Activated B cell treated with CpG ODN at 0.5 μM for 24 hours (primary cell): ENCODE measurements around the gene GABBR2. TPM values are rescaled to one million over a fixed set of nuclear protein-coding genes. Genes with fewer than 3 reads are reported as not detected.

Source experiments
- ATAC-seq: fragments of 200-7000 bp; cut with Tn5 transposase; one replicate; pipeline ENCODE4 v1.10.0; 2021; ENCODE audit warnings: low read depth, mild to moderate bottlenecking, moderate library complexity
- CTCF ChIA-PET: fragments of 350-600 bp; sonication (Branson Sonifier 250); formaldehyde crosslinking; loops from one replicate; lab custom pipeline; 2021; ENCODE audit warnings: antibody characterized with exemption; lab: Charles Lee
- POLR2A ChIA-PET: fragments of 350-600 bp; sonication (Branson Sonifier 250); formaldehyde crosslinking; loops from one replicate; lab custom pipeline; 2021; ENCODE audit warnings: antibody characterized with exemption; lab: Charles Lee
- DNase-seq: peaks from one replicate; pipeline ENCODE4 v3.0.0; 2022
- H3K27ac Mint-ChIP-seq: one replicate; pipeline ENCODE4 v1.8.0; 2020; ENCODE audit warnings: mixed read lengths
- H3K27me3 Mint-ChIP-seq: one replicate; pipeline ENCODE4 v1.8.0; 2021; ENCODE audit warnings: mixed read lengths
- H3K36me3 Mint-ChIP-seq: one replicate; pipeline ENCODE4 v1.8.0; 2021; ENCODE audit warnings: low read depth, mixed read lengths
- H3K4me1 Mint-ChIP-seq: one replicate; pipeline ENCODE4 v1.8.0; 2021; ENCODE audit warnings: mixed read lengths
- H3K4me3 Mint-ChIP-seq: one replicate; pipeline ENCODE4 v1.8.0; 2020; ENCODE audit warnings: mild to moderate bottlenecking, mixed read lengths
- H3K9me3 Mint-ChIP-seq: one replicate; pipeline ENCODE4 v1.8.0; 2020; ENCODE audit warnings: mixed read lengths
- intact Hi-C: fragments of 100-400 bp; cut with micrococcal nuclease; formaldehyde crosslinking; loops from one replicate; pipeline ENCODE4 v1.15.1; 2024
- total RNA-seq: library from RNA; stranded (reverse); gene quantifications from 2 replicates; pipeline ENCODE4 v1.2.3, GENCODE V29; 2022
- TF ChIP-seq, protein P1 (sequence below): fragments of 200-600 bp; IDR thresholded peaks from one replicate; pipeline ENCODE4 v1.8.0; 2022; ENCODE audit warnings: antibody characterized with exemption, mild to moderate bottlenecking

GABBR2 gene
- total RNA-seq, 1 donor from 2014 or later = not detected

DNA sequence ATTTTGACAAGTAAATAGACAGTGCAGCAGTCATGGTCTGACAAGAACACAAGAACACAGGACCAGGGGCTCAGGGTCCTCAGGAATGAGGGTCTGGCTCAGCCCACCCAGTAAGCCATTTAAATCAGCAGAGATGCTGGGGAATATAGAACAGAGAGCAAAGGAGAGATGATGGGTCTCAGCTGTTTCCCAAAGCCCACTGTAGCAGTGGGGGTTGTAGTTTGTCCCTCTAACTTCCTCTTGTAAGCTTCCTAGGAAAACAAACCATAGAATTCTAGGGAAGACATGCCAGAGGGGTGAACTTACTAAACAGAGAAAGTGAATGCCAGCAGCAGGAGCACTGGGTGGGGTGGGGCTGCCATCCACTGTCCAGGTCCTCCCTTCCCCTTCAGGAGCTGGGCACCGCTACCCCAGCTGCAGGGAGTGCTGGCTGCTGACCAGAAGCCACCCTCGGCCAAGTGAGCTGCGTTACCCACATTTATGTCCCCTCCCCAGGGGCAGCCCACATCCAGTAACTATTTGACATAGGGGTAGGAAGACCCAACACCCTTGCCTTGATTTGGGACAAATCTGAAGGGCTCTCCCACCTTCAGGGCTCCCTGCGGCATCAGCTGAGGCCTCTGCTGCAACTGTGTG, 41.6 kb downstream of the GABBR2 start:
- no peak overlapping the region for H3K27ac Mint-ChIP-seq
- DNase-seq (no peak), ATAC-seq (no peak)
- peaks cover 6% of the 10 kb centered on the region for H3K27me3 Mint-ChIP-seq
- CTCF ChIA-PET = no interaction called here
- H3K36me3 Mint-ChIP-seq = no peaks in the 10 kb centered on the region
- TF ChIP-seq, protein P1, sequence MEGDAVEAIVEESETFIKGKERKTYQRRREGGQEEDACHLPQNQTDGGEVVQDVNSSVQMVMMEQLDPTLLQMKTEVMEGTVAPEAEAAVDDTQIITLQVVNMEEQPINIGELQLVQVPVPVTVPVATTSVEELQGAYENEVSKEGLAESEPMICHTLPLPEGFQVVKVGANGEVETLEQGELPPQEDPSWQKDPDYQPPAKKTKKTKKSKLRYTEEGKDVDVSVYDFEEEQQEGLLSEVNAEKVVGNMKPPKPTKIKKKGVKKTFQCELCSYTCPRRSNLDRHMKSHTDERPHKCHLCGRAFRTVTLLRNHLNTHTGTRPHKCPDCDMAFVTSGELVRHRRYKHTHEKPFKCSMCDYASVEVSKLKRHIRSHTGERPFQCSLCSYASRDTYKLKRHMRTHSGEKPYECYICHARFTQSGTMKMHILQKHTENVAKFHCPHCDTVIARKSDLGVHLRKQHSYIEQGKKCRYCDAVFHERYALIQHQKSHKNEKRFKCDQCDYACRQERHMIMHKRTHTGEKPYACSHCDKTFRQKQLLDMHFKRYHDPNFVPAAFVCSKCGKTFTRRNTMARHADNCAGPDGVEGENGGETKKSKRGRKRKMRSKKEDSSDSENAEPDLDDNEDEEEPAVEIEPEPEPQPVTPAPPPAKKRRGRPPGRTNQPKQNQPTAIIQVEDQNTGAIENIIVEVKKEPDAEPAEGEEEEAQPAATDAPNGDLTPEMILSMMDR = no peak
- no peaks in the 10 kb centered on the region for H3K4me1 Mint-ChIP-seq
- intact Hi-C loops = no loop called here
- no peaks in the 10 kb centered on the region for H3K9me3 Mint-ChIP-seq
- H3K4me3 Mint-ChIP-seq = no peak overlapping the region
- POLR2A ChIA-PET = no interaction called here

DNA sequence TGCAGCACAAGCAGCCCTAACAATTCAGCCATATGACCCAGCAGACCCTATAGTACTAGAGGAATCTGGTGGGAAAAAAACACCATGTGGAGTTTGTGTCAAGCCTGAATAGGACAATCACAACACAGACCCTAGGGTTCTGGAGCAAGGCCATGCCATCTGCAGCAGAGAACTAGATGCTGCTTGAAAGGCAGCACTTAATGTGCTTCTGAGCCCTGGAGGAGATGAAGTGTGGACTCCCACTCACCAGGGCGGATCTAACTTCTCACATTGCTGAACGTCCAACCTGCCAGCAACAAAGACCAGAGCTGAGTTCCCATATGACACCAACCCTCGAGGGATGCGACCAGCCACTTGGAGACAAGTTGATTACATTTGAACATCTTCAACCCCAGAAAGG, 43.2 kb downstream of the GABBR2 start:
- TF ChIP-seq, protein P1 = no peak
- Mint-ChIP-seq H3K27ac (no peak overlapping the region), H3K9me3 (no peaks in the 10 kb centered on the region), H3K4me3 (no peak overlapping the region), H3K4me1 (no peaks in the 10 kb centered on the region), H3K27me3 (peaks cover 6% of the 10 kb centered on the region), H3K36me3 (no peaks in the 10 kb centered on the region)
- intact Hi-C loops = no loop called here
- DNase-seq = no peak
- POLR2A ChIA-PET = no interaction called here
- CTCF ChIA-PET = no interaction called here
- ATAC-seq = no peak

DNA sequence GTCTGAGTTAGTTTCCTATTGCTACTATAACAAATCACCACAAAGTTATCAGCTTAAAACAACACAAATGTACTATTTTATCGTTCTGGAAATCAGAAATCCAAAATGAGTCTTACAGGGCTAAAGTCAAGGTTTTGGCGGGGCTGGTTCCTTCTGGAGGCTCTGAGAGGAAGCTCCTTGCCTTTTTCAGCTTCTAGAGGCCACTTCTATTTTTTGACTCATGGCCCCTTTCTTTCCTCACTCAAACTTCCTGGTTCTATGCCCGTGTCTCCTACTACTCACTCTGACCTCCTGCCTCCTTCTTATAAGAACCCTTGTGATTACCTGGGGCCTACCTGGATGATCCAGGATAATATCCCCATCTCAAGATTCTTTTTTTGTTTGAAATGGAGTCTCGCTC, 48.2 kb downstream of the GABBR2 start:
- no peak overlapping the region for H3K27ac Mint-ChIP-seq
- no peak for DNase-seq
- no peaks in the 10 kb centered on the region for H3K9me3 Mint-ChIP-seq
- no peaks in the 10 kb centered on the region for H3K36me3 Mint-ChIP-seq
- no peak for ATAC-seq
- intact Hi-C loops = no loop called here
- no peaks in the 10 kb centered on the region for H3K4me1 Mint-ChIP-seq
- CTCF ChIA-PET = no interaction called here
- POLR2A ChIA-PET = no interaction called here
- H3K27me3 Mint-ChIP-seq = no peaks in the 10 kb centered on the region
- H3K4me3 Mint-ChIP-seq = no peak overlapping the region
- TF ChIP-seq, protein P1 = no peak

GRCh38 chr9:98658951-98659351, 49.8 kb downstream of the GABBR2 start:
- H3K27ac Mint-ChIP-seq = no peak overlapping the region
- no peaks in the 10 kb centered on the region for H3K36me3 Mint-ChIP-seq
- TF ChIP-seq, protein P1 = no peak
- ATAC-seq = no peak
- CTCF ChIA-PET = no interaction called here
- no peak for DNase-seq
- H3K4me1 Mint-ChIP-seq = no peaks in the 10 kb centered on the region
- H3K9me3 Mint-ChIP-seq = peaks cover 2% of the 10 kb centered on the region
- POLR2A ChIA-PET = no interaction called here
- no peaks in the 10 kb centered on the region for H3K27me3 Mint-ChIP-seq
- H3K4me3 Mint-ChIP-seq = no peak overlapping the region
- intact Hi-C loops = no loop called here

DNA sequence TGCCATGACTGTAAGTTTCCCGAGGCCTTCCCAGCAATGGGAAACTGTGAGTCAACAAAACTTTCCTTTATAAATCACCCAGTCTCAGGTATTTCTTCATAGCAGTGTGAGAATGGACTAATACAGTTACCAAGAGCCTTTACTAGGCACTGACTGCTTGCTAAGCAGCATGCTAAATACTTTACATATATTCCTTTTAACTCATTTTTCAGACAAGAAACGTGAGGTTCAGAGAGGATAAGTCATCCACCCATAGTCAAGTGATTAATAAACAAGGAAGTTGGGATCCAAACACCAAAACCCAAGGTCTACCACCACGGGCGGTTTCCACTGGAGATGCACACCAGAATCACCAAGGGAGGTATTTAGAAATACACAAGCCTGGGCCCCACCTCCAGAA, 50.8 kb downstream of the GABBR2 start:
- no peak for ATAC-seq
- Mint-ChIP-seq H3K36me3 (no peaks in the 10 kb centered on the region), H3K27ac (no peak overlapping the region), H3K4me3 (no peak overlapping the region), H3K9me3 (peaks cover 2% of the 10 kb centered on the region), H3K4me1 (no peaks in the 10 kb centered on the region), H3K27me3 (no peaks in the 10 kb centered on the region)
- TF ChIP-seq, protein P1 = no peak
- CTCF ChIA-PET = no interaction called here
- no peak for DNase-seq
- POLR2A ChIA-PET = no interaction called here
- intact Hi-C loops = no loop called here
